ENCODE data around the gene RND3. TPM values are rescaled to one million over a fixed set of nuclear protein-coding genes. Genes with fewer than 3 reads are reported as not detected.

The RND3 gene, protein sequence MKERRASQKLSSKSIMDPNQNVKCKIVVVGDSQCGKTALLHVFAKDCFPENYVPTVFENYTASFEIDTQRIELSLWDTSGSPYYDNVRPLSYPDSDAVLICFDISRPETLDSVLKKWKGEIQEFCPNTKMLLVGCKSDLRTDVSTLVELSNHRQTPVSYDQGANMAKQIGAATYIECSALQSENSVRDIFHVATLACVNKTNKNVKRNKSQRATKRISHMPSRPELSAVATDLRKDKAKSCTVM
- total RNA-seq: 354 and 1,220 TPM in 2 replicates

GRCh38 chr2:150487537-150488429, at the start of gene RND3:
Gene RND3 (minus strand): TSS chr2:150487667. CDS start chr2:150487417, 250 bp downstream.

